HepG2 (cell line): ENCODE results near the gene WDR35. TPM values are rescaled to one million over a fixed set of nuclear protein-coding genes. Genes with fewer than 3 reads are reported as not detected.

Source experiments
- DZIP1 ChIP-seq: sonication (generic); formaldehyde crosslinking; IDR thresholded peaks from 2 replicates; pipeline ENCODE4 v1.5.0; 2020; ENCODE audit warnings: mild to moderate bottlenecking, missing genetic modification reagents
- HMG20B ChIP-seq: conservative IDR thresholded peaks from 2 replicates; pipeline ENCODE4 v1.6.1; 2016; ENCODE audit warnings: missing genetic modification reagents, missing compliant biosample characterization
- HMGA1 ChIP-seq: sonication (generic); formaldehyde crosslinking; conservative IDR thresholded peaks from 2 replicates; pipeline ENCODE4 v1.4.0; 2020; ENCODE audit warnings: missing genetic modification reagents
- HNF1B ChIP-seq: sonication (generic); formaldehyde crosslinking; IDR thresholded peaks from 2 replicates; pipeline ENCODE4 v1.5.1; 2020; ENCODE audit warnings: mild to moderate bottlenecking, moderate library complexity, missing genetic modification reagents
- HNF4G ChIP-seq, 2 experiments: sonication (generic) in 1 of 2; formaldehyde crosslinking in 1 of 2; IDR thresholded peaks; 2 replicates each; pipeline versions ENCODE4 v1.4.0 to v1.6.1; 2011 to 2020; ENCODE audit warnings: borderline replicate concordance in 2 of 2, low read depth in 2 of 2, mild to moderate bottlenecking in 2 of 2, low read length in 1 of 2, missing genetic modification reagents in 1 of 2, moderate library complexity in 1 of 2
- HNRNPLL ChIP-seq: fragments of 200-400 bp; formaldehyde crosslinking; IDR thresholded peaks from 2 replicates; pipeline ENCODE4 v1.6.1; 2017; ENCODE audit warnings: mild to moderate bottlenecking, low read depth, low read length; ENCODE audit not compliant: poor library complexity, severe bottlenecking
- KDM4B ChIP-seq: sonication (generic); formaldehyde crosslinking; IDR thresholded peaks from 2 replicates; pipeline ENCODE4 v1.4.0; 2020; ENCODE audit warnings: missing genetic modification reagents
- PHF21A ChIP-seq: sonication (generic); formaldehyde crosslinking; IDR thresholded peaks from 2 replicates; pipeline ENCODE4 v1.5.0; 2020; ENCODE audit warnings: mild to moderate bottlenecking, missing genetic modification reagents
- SNAI1 ChIP-seq: sonication (generic); formaldehyde crosslinking; IDR thresholded peaks from 2 replicates; pipeline ENCODE4 v1.5.0; 2020; ENCODE audit warnings: mild to moderate bottlenecking, missing genetic modification reagents, borderline replicate concordance
- SSRP1 ChIP-seq: IDR thresholded peaks from 2 replicates; pipeline ENCODE4 v1.6.1; 2016; ENCODE audit warnings: control low read depth
- TBP ChIP-seq: sonication (generic); formaldehyde crosslinking; IDR thresholded peaks from 2 replicates; pipeline ENCODE4 v1.5.0; 2020; ENCODE audit warnings: missing genetic modification reagents
- TFDP2 ChIP-seq: sonication (generic); formaldehyde crosslinking; IDR thresholded peaks from 2 replicates; pipeline ENCODE4 v1.4.0; 2020; ENCODE audit warnings: missing genetic modification reagents
- TFE3 ChIP-seq: IDR thresholded peaks from 2 replicates; pipeline ENCODE4 v1.6.1; 2016
- ZBTB39 ChIP-seq: sonication (generic); formaldehyde crosslinking; IDR thresholded peaks from 2 replicates; pipeline ENCODE4 v1.5.0; 2020; ENCODE audit warnings: missing genetic modification reagents
- ZFP36L1 ChIP-seq: sonication (generic); formaldehyde crosslinking; IDR thresholded peaks from 2 replicates; pipeline ENCODE4 v1.8.0; 2022; ENCODE audit warnings: mild to moderate bottlenecking, missing genetic modification reagents, moderate library complexity
- ZFX ChIP-seq: sonication (generic); formaldehyde crosslinking; IDR thresholded peaks from 2 replicates; pipeline ENCODE4 v1.4.0; 2020; ENCODE audit warnings: mild to moderate bottlenecking, low read depth, missing genetic modification reagents, moderate library complexity
- ZNF292 ChIP-seq: sonication (generic); formaldehyde crosslinking; IDR thresholded peaks from 2 replicates; pipeline ENCODE4 v1.8.1; 2022; ENCODE audit warnings: mild to moderate bottlenecking, low read depth, missing genetic modification reagents, borderline replicate concordance
- ZNF30 ChIP-seq: sonication (generic); formaldehyde crosslinking; IDR thresholded peaks from 2 replicates; pipeline ENCODE4 v1.5.0; 2020; ENCODE audit warnings: mild to moderate bottlenecking, missing genetic modification reagents
- ZNF589 ChIP-seq: sonication (generic); formaldehyde crosslinking; conservative IDR thresholded peaks from 2 replicates; pipeline ENCODE4 v1.8.0; 2022; ENCODE audit warnings: mild to moderate bottlenecking, moderate library complexity, missing genetic modification reagents
- polyA plus RNA-seq, 8 experiments: library from polyadenylated mRNA; depleted of rRNA in 3 of 8; stranded (reverse) in 7 of 8; unstranded in 1 of 8; fragments of >200 nt; fragmentation: Illumina TruSeq in 4 of 8; extraction: Trizol in 4 of 8; gene quantifications; 2 replicates each; pipeline versions ENCODE4 v1.2.1 to v1.2.3, GENCODE V29; 2011 to 2016; ENCODE audit warnings: low read depth in 4 of 8, missing spikeins in 1 of 8, mixed read lengths in 1 of 8; ENCODE audit not compliant: insufficient read depth in 1 of 8
- total RNA-seq, 5 experiments: library from RNA; depleted of rRNA; stranded (reverse); fragments of >200 nt; fragmentation: Illumina TruSeq; extraction: Trizol; gene quantifications; 2 replicates each; pipeline ENCODE4 v1.2.3, GENCODE V29; 2016; ENCODE audit warnings: low read depth in 1 of 5

WDR35 gene
- total and polyA plus RNA-seq, 2 of the 13 experiments (the other 11 are each of a cell fraction or from before 2014, with no cell fraction given), result 11.1 to 19.6 TPM

- TF ChIP-seq HMG20B (no peak), ZNF292 (CRISPR knock-in tag) (peak; percentile 95), TFDP2 (no peak), ZBTB39 (CRISPR knock-in tag) (peak; percentile 88; the same call in 1 of the 2 replicates), HNRNPLL (peak; percentile 62), SNAI1 (CRISPR knock-in tag) (no peak), ZFX (CRISPR knock-in tag) (peak; percentile 81), TFE3 (CRISPR knock-in tag) (no peak; the same call in 1 of the 2 replicates), ZNF30 (CRISPR knock-in tag) (no peak), HNF1B (peak; percentile 59; the same call in 1 of the 2 replicates), HMGA1 (CRISPR knock-in tag) (no peak), HNF4G (IDR thresholded peaks at IDR 0.05; ENCODE audit: borderline replicate concordance, low read depth, low read length) (no peak), HNF4G (CRISPR knock-in tag; IDR thresholded peaks at IDR 0.05; ENCODE audit: borderline replicate concordance, low read depth) (peak; percentile 72), DZIP1 (CRISPR knock-in tag) (0 out of 2 replicates have a peak, but pooled peaks have one; percentile 47), PHF21A (CRISPR knock-in tag) (peak; percentile 83; the same call in 1 of the 2 replicates), ZFP36L1 (CRISPR knock-in tag) (no peak), SSRP1 (CRISPR knock-in tag) (0 out of 2 replicates have a peak, but pooled peaks have one; percentile 44), KDM4B (CRISPR knock-in tag) (peak; percentile 82; the same call in 1 of the 2 replicates), TBP (no peak), ZNF589 (no peak)
Measured at GRCh38 chr2:19863303-19864041, 126.4 kb downstream of the WDR35 start (continued).
